ENCODE data around the gene PCSK9. TPM values are rescaled to one million over a fixed set of nuclear protein-coding genes. Genes with fewer than 3 reads are reported as not detected.

The PCSK9 gene
- total and polyA plus RNA-seq, 2 experiments from 2014 or later: 77.6 to 327 TPM

GRCh38 chr1:55081188-55081904 lies 42.0 kb downstream of the PCSK9 start (continued):
- TF ChIP-seq CREB1 (CRISPR knock-in tag; IDR thresholded peaks at IDR 0.05; ENCODE audit: low read depth): no peak
- no peak for TF ChIP-seq ETS1 (IDR thresholded peaks at IDR 0.05)
- TF ChIP-seq STAT1 (IDR thresholded peaks at IDR 0.05; ENCODE audit: unreplicated experiment): no peak
- no peak for TF ChIP-seq EZH2 (IDR thresholded peaks at IDR 0.05; ENCODE audit: low read depth, unreplicated experiment)
- TF ChIP-seq ZNF331 (CRISPR knock-in tag; IDR thresholded peaks at IDR 0.05; ENCODE audit: low read depth): no peak
- no peak for TF ChIP-seq ZNF114 (CRISPR knock-in tag; IDR thresholded peaks at IDR 0.05)
- no peak for TF ChIP-seq REST (IDR thresholded peaks at IDR 0.05; ENCODE audit: unreplicated experiment)

GRCh38 chr1:55081905-55082296 lies 42.6 kb downstream of the PCSK9 start:
- H3K36me3 ChIP-seq (ENCODE audit: insufficient read depth): peaks cover 34% of the 10 kb centered on the region; the same call in 1 of the 2 replicates
- no peaks in the 10 kb centered on the region for H3F3A ChIP-seq (replicated peaks; ENCODE audit: low read depth)
- H3K27ac ChIP-seq (ENCODE audit: low read depth): peak overlapping the region; percentile 18
- no peak overlapping the region for H2AFZ ChIP-seq
- DNase-seq (ENCODE audit: low spot score) (no peak), ATAC-seq (no peak)
- peak overlapping the region; percentile 51; the same call in 1 of the 2 replicates for H3K27ac Mint-ChIP-seq
- no peaks in the 10 kb centered on the region for H3K27me3 Mint-ChIP-seq (ENCODE audit: insufficient read depth, low read depth, poor library complexity)
- peaks cover 6% of the 10 kb centered on the region for H3K4me1 Mint-ChIP-seq
- H3K36me3 Mint-ChIP-seq (ENCODE audit: low read depth): peaks cover 70% of the 10 kb centered on the region
- H3K4me3 Mint-ChIP-seq: no peak overlapping the region
- H3K9me2 ChIP-seq (ENCODE audit: insufficient read depth): no peaks in the 10 kb centered on the region
- H3K27me3 ChIP-seq (ENCODE audit: insufficient read depth): no peaks in the 10 kb centered on the region
- H3K4me3 ChIP-seq: no peak overlapping the region
- H3K4me2 ChIP-seq: no peak overlapping the region
- peaks cover 9% of the 10 kb centered on the region; the same call in 1 of the 2 replicates for H3K4me1 ChIP-seq (ENCODE audit: insufficient read depth)
- H4K20me1 ChIP-seq (replicated peaks; ENCODE audit: insufficient read depth): no peaks in the 10 kb centered on the region
- H3K79me2 ChIP-seq (replicated peaks; ENCODE audit: insufficient read depth): no peaks in the 10 kb centered on the region; the same call in 1 of the 2 replicates
- H3K9me3 Mint-ChIP-seq: no peaks in the 10 kb centered on the region
- TF ChIP-seq ZNF462 (CRISPR knock-in tag; IDR thresholded peaks at IDR 0.05) (no peak), ETS1 (IDR thresholded peaks at IDR 0.05) (no peak)
